Peyer's patch (tissue), 4 donors: ENCODE measurements around the gene TTC28.

Experiments
- CTCF ChIP-seq, 6 experiments: fragments of 450-650 bp in 4 of 6; fragments of 200-600 bp in 2 of 6; sonication (generic) in 1 of 6; IDR thresholded peaks; one replicate each; pipeline ENCODE4 v1.5.1; 2017 to 2019; ENCODE audit warnings: antibody characterized with exemption in 6 of 6, mild to moderate bottlenecking in 3 of 6, moderate library complexity in 1 of 6
- POLR2A ChIP-seq, 2 donors: fragments of 450-650 bp; IDR thresholded peaks; one replicate each; pipeline ENCODE4 v1.5.1; 2017; ENCODE audit warnings: antibody characterized with exemption in 2 of 2, mild to moderate bottlenecking in 2 of 2, moderate library complexity in 2 of 2

DNA sequence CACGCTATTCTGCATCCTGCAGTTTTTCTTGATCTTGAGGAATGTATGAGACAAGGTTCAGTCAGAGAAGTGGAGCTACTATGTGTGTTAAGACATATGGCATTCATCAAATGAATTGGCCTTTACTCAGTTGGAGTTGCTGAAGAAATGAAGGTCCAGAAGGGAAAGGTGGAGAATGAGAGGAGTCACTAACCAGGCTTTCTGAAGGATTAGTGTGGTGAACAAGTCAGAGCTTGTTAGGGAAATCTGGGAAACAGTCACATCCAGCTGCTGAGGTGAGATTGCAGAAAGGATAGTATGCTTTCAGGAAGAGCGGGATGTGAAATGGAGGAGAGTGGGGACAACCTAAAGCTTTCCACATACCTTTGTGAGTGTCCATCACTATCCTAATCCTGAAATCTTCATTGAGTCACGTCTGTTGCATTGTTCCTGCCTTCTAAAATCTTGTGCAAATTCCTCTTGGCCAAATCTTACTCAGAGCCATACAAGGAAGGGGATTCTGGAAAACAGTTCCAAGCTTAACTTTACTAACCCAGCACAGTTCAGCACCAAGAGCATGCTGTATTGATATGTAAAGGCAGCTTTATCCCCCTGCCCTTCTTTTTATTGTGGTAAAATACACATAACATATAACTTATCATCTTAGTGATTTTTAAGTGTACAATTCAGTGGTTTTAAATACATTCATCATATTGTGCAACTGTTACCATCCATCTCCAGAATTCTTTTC lies 749.1 kb downstream of the TTC28 start:
- TF ChIP-seq CTCF (IDR thresholded peaks at IDR 0.05) (no peak), POLR2A (IDR thresholded peaks at IDR 0.05) (no peak)
